Activated CD8-positive, alpha-beta memory T cell treated with anti-CD3 and anti-CD28 coated beads for 48 hours (primary cell): Measurements from ENCODE around the gene THAP3.

Source experiments
- DNase-seq, 3 experiments: peaks; one replicate each; pipeline ENCODE4 v3.0.0-alpha.2; 2020; ENCODE audit warnings: low read depth in 2 of 3, low spot score in 2 of 3

Gene THAP3

GRCh38 chr1:6603915-6604558 is 20.6 kb upstream of the THAP3 start:
- no peak for DNase-seq

GRCh38 chr1:6612641-6613360 is 11.9 kb upstream of the THAP3 start:
- no peak for DNase-seq

- peak; percentile 96 to 99 (median 98) for DNase-seq
These were observed 11.2 kb upstream of the THAP3 start, which contains the start of gene PHF13 for GRCh38 chr1:6613361-6614018. TSS of gene PHF13 (plus strand) at chr1:6613731. CDS start at chr1:6614067, 336 bp downstream.

GRCh38 chr1:6614019-6614928 is 10.4 kb upstream of the THAP3 start:
- peak in 1 of 3 experiments; percentile 23 for DNase-seq

GRCh38 chr1:6614929-6615785 is 9.5 kb upstream of the THAP3 start:
- DNase-seq = no peak

GRCh38 chr1:6619045-6619444 is 5.6 kb upstream of the THAP3 start:
- no peak for DNase-seq

GRCh38 chr1:6621429-6622391 is 3.0 kb upstream of the THAP3 start:
- DNase-seq = no peak

- no peak for DNase-seq
These were observed 2.1 kb upstream of the THAP3 start for GRCh38 chr1:6622396-6623152.

- DNase-seq = no peak
These were observed 1.3 kb upstream of the THAP3 start for GRCh38 chr1:6623269-6623965.

GRCh38 chr1:6625584-6626149 is 999 bp downstream of the THAP3 start:
- no peak for DNase-seq

- DNase-seq = no peak
These were observed 2.4 kb downstream of the THAP3 start for GRCh38 chr1:6627031-6627430.

GRCh38 chr1:6627841-6628545 is 3.3 kb downstream of the THAP3 start:
- DNase-seq = no peak

- DNase-seq = no peak
These were observed 4.4 kb downstream of the THAP3 start for GRCh38 chr1:6628971-6629479.

GRCh38 chr1:6630027-6630426 is 5.4 kb downstream of the THAP3 start:
- DNase-seq = no peak

GRCh38 chr1:6631058-6631457 is 6.4 kb downstream of the THAP3 start:
- no peak for DNase-seq
